DMS 273 (cell line): ENCODE measurements around the gene PCSK1.

Source experiments
- DNase-seq: peaks from one replicate; lab custom pipeline; 2025; ENCODE audit not compliant: unreplicated experiment; lab: John Stamatoyannopoulos, UW

The PCSK1 gene

GRCh38 chr5:96433066-96433447 lies at the start of gene PCSK1:
Gene PCSK1 (minus strand): TSS chr5:96433248. CDS start chr5:96433042, 206 bp downstream.
- peak; percentile 66 for DNase-seq

- no peak for DNase-seq
Measured at GRCh38 chr5:96481867-96482266, 48.8 kb upstream of the PCSK1 start.

GRCh38 chr5:96481009-96481786 lies 48.1 kb upstream of the PCSK1 start:
- no peak for DNase-seq

- no peak for DNase-seq
Measured at GRCh38 chr5:96478983-96479382, 45.9 kb upstream of the PCSK1 start.

GRCh38 chr5:96476654-96477053 lies 43.6 kb upstream of the PCSK1 start:
- no peak for DNase-seq

- DNase-seq, result no peak
Measured at GRCh38 chr5:96474073-96474472, 41.0 kb upstream of the PCSK1 start.

GRCh38 chr5:96473155-96473554 lies 40.1 kb upstream of the PCSK1 start:
- no peak for DNase-seq

GRCh38 chr5:96470785-96471184 lies 37.7 kb upstream of the PCSK1 start:
- DNase-seq, result no peak

- no peak for DNase-seq
Measured at GRCh38 chr5:96468956-96469355, 35.9 kb upstream of the PCSK1 start.

- DNase-seq, result peak; percentile 12
Measured at GRCh38 chr5:96463091-96463490, 30.0 kb upstream of the PCSK1 start.

- DNase-seq, result no peak
Measured at GRCh38 chr5:96459313-96460121, 26.5 kb upstream of the PCSK1 start.

- no peak for DNase-seq
Measured at GRCh38 chr5:96458176-96458575, 25.1 kb upstream of the PCSK1 start.

- no peak for DNase-seq
Measured at GRCh38 chr5:96455789-96456188, 22.7 kb upstream of the PCSK1 start.

- DNase-seq, result no peak
Measured at GRCh38 chr5:96453394-96453793, 20.3 kb upstream of the PCSK1 start.

GRCh38 chr5:96447949-96448348 lies 14.9 kb upstream of the PCSK1 start:
- DNase-seq, result no peak

GRCh38 chr5:96440185-96440538 lies 7.1 kb upstream of the PCSK1 start:
- no peak for DNase-seq

GRCh38 chr5:96439477-96440184 lies 6.6 kb upstream of the PCSK1 start:
- no peak for DNase-seq

- DNase-seq, result peak; percentile 82
Measured at GRCh38 chr5:96434201-96434645, 1.2 kb upstream of the PCSK1 start.

GRCh38 chr5:96432216-96433065 lies 607 bp downstream of the PCSK1 start:
- DNase-seq, result peak; percentile 88

GRCh38 chr5:96431376-96432187 lies 1.5 kb downstream of the PCSK1 start:
- DNase-seq, result peak; percentile 83
